DMS 273 (cell line): ENCODE data around the gene SYTL2.

Experiments used
- DNase-seq: peaks from one replicate; lab custom pipeline; 2025; ENCODE audit not compliant: unreplicated experiment; lab: John Stamatoyannopoulos, UW

Gene SYTL2

GRCh38 chr11:85737738-85738137 lies 73.2 kb downstream of the SYTL2 start:
- DNase-seq, result no peak

GRCh38 chr11:85735876-85736460 lies 75.0 kb downstream of the SYTL2 start:
- no peak for DNase-seq

GRCh38 chr11:85732965-85733364 lies 78.0 kb downstream of the SYTL2 start:
- no peak for DNase-seq

- DNase-seq, result no peak
Observed at GRCh38 chr11:85726381-85726780, 84.6 kb downstream of the SYTL2 start.

- peak; percentile 1 for DNase-seq
Observed at GRCh38 chr11:85725510-85726258, 85.3 kb downstream of the SYTL2 start.

- DNase-seq, result no peak
Observed at GRCh38 chr11:85724748-85725465, 86.0 kb downstream of the SYTL2 start.

GRCh38 chr11:85723088-85723487 lies 87.9 kb downstream of the SYTL2 start:
- DNase-seq, result no peak

GRCh38 chr11:85721191-85721590 lies 89.8 kb downstream of the SYTL2 start:
- DNase-seq, result no peak

GRCh38 chr11:85718991-85719807 lies 91.7 kb downstream of the SYTL2 start:
- DNase-seq, result peak; percentile 66

- no peak for DNase-seq
Observed at GRCh38 chr11:85718126-85718943, 92.6 kb downstream of the SYTL2 start.

- DNase-seq, result no peak
Observed at GRCh38 chr11:85717429-85717828, 93.5 kb downstream of the SYTL2 start.

GRCh38 chr11:85712953-85713352 lies 98.0 kb downstream of the SYTL2 start:
- DNase-seq, result no peak

- no peak for DNase-seq
Observed at GRCh38 chr11:85710917-85711316, 100.0 kb downstream of the SYTL2 start.

- DNase-seq, result no peak
Observed at GRCh38 chr11:85709941-85710702, 100.8 kb downstream of the SYTL2 start.

- no peak for DNase-seq
Observed at GRCh38 chr11:85705800-85706199, 105.1 kb downstream of the SYTL2 start.

GRCh38 chr11:85704967-85705366 lies 106.0 kb downstream of the SYTL2 start:
- no peak for DNase-seq

GRCh38 chr11:85699957-85700741 lies 110.8 kb downstream of the SYTL2 start:
- no peak for DNase-seq

GRCh38 chr11:85698195-85698594 lies 112.7 kb downstream of the SYTL2 start:
- no peak for DNase-seq

GRCh38 chr11:85697747-85698146 lies 113.2 kb downstream of the SYTL2 start:
- DNase-seq, result no peak
